ENCODE data around the gene SELENOP.
A peak's percentile ranks its signal among the peaks of the same experiment; 100 is the strongest.
"Not testable (repeated sequence)": the region's sequence is repeated elsewhere in the genome, so short reads cannot be mapped to it uniquely, and the experiment has no call there.

SELENOP gene

DNA sequence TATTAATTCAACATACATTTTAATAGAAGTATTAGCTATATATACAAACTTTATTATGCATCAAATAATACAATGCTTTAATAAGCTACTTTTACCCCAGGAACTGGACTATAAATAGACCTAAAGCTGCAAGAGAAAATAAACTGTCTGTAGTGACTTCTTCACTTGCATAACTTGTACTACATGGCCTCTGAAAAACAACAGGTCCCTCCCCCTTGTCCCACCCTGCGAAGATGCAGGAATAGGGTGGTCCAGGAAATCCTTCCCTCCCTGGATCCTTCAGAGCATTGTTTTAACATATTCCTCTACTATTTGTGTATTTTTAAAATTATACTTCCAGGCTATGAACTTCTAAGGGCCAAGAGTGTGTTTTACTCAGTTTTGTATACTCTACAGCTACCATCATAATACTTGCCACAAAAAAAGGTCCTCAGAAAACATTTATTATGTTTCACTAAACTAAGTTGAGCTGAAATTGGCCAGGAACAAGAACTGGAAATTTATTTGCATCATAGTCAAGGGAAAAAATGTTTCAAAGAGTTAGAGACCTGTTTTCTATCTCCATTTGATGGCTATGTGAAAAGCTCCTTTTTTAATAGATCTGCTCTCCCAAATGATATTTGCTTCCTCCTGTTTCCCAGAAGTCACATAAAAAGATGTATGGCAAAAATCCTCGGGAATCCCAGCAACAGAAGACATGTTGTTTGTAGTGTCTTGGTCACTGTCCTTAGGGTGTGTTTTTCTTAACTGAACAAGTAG lies 15.2 kb upstream of the SELENOP start:
- no peak overlapping the region for H3K4me3 ChIP-seq (ENCODE audit: low read length in 2 of 2)
- H3K9me3 ChIP-seq (ENCODE audit: control insufficient read depth in 2 of 2, low read length in 2 of 2), result no peaks in the 10 kb centered on the region
- no peak overlapping the region for H3K27ac ChIP-seq (ENCODE audit: low read depth in 2 of 2, low read length in 2 of 2)
- no peaks in the 10 kb centered on the region for H3K36me3 ChIP-seq (ENCODE audit: control insufficient read depth in 2 of 2, insufficient read depth in 2 of 2, low read length in 2 of 2)
- H3K4me1 ChIP-seq (ENCODE audit: control insufficient read depth in 2 of 2, insufficient read depth in 2 of 2, low read length in 2 of 2), result peaks cover 0 to 5% of the 10 kb centered on the region in 2 donors
- H3K9ac ChIP-seq (ENCODE audit: low read depth in 1 of 2, low read length in 2 of 2), result no peak overlapping the region
- H3K27me3 ChIP-seq (ENCODE audit: control insufficient read depth in 2 of 2, insufficient read depth in 2 of 2, low read length in 2 of 2), result no peaks in the 10 kb centered on the region

DNA sequence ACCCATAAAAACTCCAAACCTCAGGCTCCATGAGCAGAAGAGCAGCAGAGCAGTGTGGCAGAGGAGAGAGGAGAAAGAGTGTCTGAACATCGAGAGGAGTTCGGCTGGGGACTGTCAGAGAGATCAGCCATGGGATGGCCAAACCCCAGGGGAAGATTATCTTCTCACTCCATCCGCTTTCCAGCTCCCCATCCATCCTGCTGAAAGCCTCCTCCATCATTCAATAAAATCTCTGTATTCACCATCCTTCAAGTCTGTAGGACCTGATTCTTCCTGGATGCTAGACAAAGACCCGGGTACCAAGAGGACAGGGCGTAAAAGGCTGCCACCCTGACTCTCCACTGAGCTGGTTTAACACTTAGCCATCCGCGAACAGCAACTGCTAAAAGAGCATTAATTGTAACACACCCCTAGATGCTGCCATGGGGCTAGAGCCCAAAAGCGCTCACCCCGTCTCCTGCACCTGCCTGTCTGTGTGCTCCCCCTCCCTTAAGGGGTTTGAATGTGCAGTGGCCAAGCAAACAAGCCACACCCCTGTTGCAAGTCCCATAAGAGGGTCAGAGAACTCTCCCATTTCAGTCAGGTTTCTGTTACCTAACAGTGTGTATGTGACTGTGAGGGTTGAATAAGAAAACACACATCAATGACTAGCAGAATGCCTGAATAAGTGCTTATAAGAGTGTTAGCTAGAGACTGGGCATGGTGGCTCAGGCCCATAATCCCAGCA lies 13.9 kb upstream of the SELENOP start:
- H3K36me3 ChIP-seq (ENCODE audit: control insufficient read depth in 2 of 2, insufficient read depth in 2 of 2, low read length in 2 of 2), result no peaks in the 10 kb centered on the region

DNA sequence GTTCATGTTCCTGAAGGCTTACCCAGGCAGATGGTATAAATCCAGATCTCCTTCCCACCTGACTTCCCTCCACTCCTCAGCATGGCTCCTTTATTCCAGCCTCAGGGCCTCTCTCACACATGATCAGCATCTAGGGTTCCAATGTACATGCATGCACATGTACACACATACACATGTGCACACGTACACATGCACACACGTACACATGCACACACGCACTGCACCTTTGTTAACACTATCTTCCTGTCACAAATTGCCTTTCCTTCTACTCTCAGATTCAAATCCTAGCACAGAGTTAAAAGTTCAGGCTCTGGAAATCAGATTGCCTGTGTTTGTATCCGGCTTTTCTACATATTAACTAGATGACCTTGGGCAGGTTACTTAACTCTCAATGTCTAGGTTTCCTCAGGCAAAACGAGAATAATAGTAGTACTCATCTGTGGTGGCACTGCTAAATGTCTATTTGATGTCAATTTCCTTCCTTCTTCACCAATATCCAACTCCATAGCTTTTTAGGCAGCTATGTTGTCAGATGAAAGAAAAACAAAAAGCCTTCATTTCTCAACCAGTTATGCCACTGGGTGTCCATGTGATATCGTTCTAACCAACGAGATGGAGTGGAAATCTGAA lies 12.8 kb upstream of the SELENOP start:
- Histone ChIP-seq H3K27me3 (ENCODE audit: control insufficient read depth in 2 of 2, insufficient read depth in 2 of 2, low read length in 2 of 2) (no peaks in the 10 kb centered on the region), H3K27ac (ENCODE audit: low read depth in 2 of 2, low read length in 2 of 2) (no peak overlapping the region), H3K4me1 (ENCODE audit: control insufficient read depth in 2 of 2, insufficient read depth in 2 of 2, low read length in 2 of 2) (peaks cover 0 to 5% of the 10 kb centered on the region in 2 donors), H3K9ac (ENCODE audit: low read depth in 1 of 2, low read length in 2 of 2) (no peak overlapping the region), H3K4me3 (ENCODE audit: low read length in 2 of 2) (no peak overlapping the region), H3K9me3 (ENCODE audit: control insufficient read depth in 2 of 2, low read length in 2 of 2) (no peaks in the 10 kb centered on the region), H3K36me3 (ENCODE audit: control insufficient read depth in 2 of 2, insufficient read depth in 2 of 2, low read length in 2 of 2) (no peaks in the 10 kb centered on the region)

More for the DNA sequence above, 13.9 kb upstream of the SELENOP start:
- no peaks in the 10 kb centered on the region for H3K9me3 ChIP-seq (ENCODE audit: control insufficient read depth in 2 of 2, low read length in 2 of 2)
- peaks cover 0 to 5% of the 10 kb centered on the region in 2 donors for H3K4me1 ChIP-seq (ENCODE audit: control insufficient read depth in 2 of 2, insufficient read depth in 2 of 2, low read length in 2 of 2)
- H3K27me3 ChIP-seq (ENCODE audit: control insufficient read depth in 2 of 2, insufficient read depth in 2 of 2, low read length in 2 of 2), result no peaks in the 10 kb centered on the region
- H3K9ac ChIP-seq (ENCODE audit: low read depth in 1 of 2, low read length in 2 of 2), result no peak overlapping the region
- H3K4me3 ChIP-seq (ENCODE audit: low read length in 2 of 2), result no peak overlapping the region
- H3K27ac ChIP-seq (ENCODE audit: low read depth in 2 of 2, low read length in 2 of 2), result no peak overlapping the region

DNA sequence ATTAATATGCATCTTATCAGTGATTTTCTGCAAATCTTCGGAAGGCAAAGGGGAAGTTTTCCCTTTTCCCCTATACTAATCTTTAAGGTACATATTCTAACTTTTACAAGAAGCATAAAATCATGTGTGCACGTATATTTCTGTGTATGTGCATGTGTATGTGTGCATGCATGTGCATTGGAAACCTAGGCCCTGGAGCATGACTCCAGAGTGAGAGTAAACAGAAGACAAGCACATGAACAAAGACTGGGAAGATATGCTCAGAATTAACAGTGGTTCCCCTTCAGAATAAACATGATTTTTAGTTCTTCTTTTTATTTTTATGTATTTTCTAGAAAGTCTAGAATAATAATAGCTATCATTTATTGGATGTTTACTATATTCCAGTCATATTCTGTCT lies 10.9 kb upstream of the SELENOP start:
- Histone ChIP-seq H3K9me3 (ENCODE audit: control insufficient read depth in 2 of 2, low read length in 2 of 2) (no peaks in the 10 kb centered on the region), H3K9ac (ENCODE audit: low read depth in 1 of 2, low read length in 2 of 2) (no peak overlapping the region), H3K36me3 (ENCODE audit: control insufficient read depth in 2 of 2, insufficient read depth in 2 of 2, low read length in 2 of 2) (no peaks in the 10 kb centered on the region), H3K27ac (ENCODE audit: low read depth in 2 of 2, low read length in 2 of 2) (no peak overlapping the region), H3K27me3 (ENCODE audit: control insufficient read depth in 2 of 2, insufficient read depth in 2 of 2, low read length in 2 of 2) (no peaks in the 10 kb centered on the region), H3K4me1 (ENCODE audit: control insufficient read depth in 2 of 2, insufficient read depth in 2 of 2, low read length in 2 of 2) (peaks cover 0 to 5% of the 10 kb centered on the region in 2 donors), H3K4me3 (ENCODE audit: low read length in 2 of 2) (no peak overlapping the region)

GRCh38 chr5:42819745-42820144 lies 8.1 kb upstream of the SELENOP start:
- Histone ChIP-seq H3K9me3 (ENCODE audit: control insufficient read depth in 2 of 2, low read length in 2 of 2) (no peaks in the 10 kb centered on the region), H3K4me1 (ENCODE audit: control insufficient read depth in 2 of 2, insufficient read depth in 2 of 2, low read length in 2 of 2) (peaks cover 0 to 5% of the 10 kb centered on the region in 2 donors), H3K27me3 (ENCODE audit: control insufficient read depth in 2 of 2, insufficient read depth in 2 of 2, low read length in 2 of 2) (no peaks in the 10 kb centered on the region), H3K4me3 (ENCODE audit: low read length in 2 of 2) (no peak overlapping the region), H3K36me3 (ENCODE audit: control insufficient read depth in 2 of 2, insufficient read depth in 2 of 2, low read length in 2 of 2) (no peaks in the 10 kb centered on the region), H3K9ac (ENCODE audit: low read depth in 1 of 2, low read length in 2 of 2) (no peak overlapping the region), H3K27ac (ENCODE audit: low read depth in 2 of 2, low read length in 2 of 2) (no peak overlapping the region)

GRCh38 chr5:42816546-42816945 lies 4.9 kb upstream of the SELENOP start:
- not testable (repeated sequence) for H3K9ac ChIP-seq (ENCODE audit: low read depth in 1 of 2, low read length in 2 of 2); H3K4me3 ChIP-seq (ENCODE audit: low read length in 2 of 2); H3K9me3 ChIP-seq (ENCODE audit: control insufficient read depth in 2 of 2, low read length in 2 of 2); H3K27me3 ChIP-seq (ENCODE audit: control insufficient read depth in 2 of 2, insufficient read depth in 2 of 2, low read length in 2 of 2); H3K36me3 ChIP-seq (ENCODE audit: control insufficient read depth in 2 of 2, insufficient read depth in 2 of 2, low read length in 2 of 2); H3K4me1 ChIP-seq (ENCODE audit: control insufficient read depth in 2 of 2, insufficient read depth in 2 of 2, low read length in 2 of 2); H3K27ac ChIP-seq (ENCODE audit: low read depth in 2 of 2, low read length in 2 of 2)

GRCh38 chr5:42813533-42813932 lies 1.8 kb upstream of the SELENOP start:
- H3K9me3 ChIP-seq (ENCODE audit: control insufficient read depth in 2 of 2, low read length in 2 of 2), result no peaks in the 10 kb centered on the region
- no peaks in the 10 kb centered on the region for H3K27me3 ChIP-seq (ENCODE audit: control insufficient read depth in 2 of 2, insufficient read depth in 2 of 2, low read length in 2 of 2)
- no peak overlapping the region for H3K27ac ChIP-seq (ENCODE audit: low read depth in 2 of 2, low read length in 2 of 2)
- H3K4me1 ChIP-seq (ENCODE audit: control insufficient read depth in 2 of 2, insufficient read depth in 2 of 2, low read length in 2 of 2), result peaks cover 0 to 9% of the 10 kb centered on the region in 2 donors
- no peak overlapping the region for H3K9ac ChIP-seq (ENCODE audit: low read depth in 1 of 2, low read length in 2 of 2)
- no peaks in the 10 kb centered on the region for H3K36me3 ChIP-seq (ENCODE audit: control insufficient read depth in 2 of 2, insufficient read depth in 2 of 2, low read length in 2 of 2)
- H3K4me3 ChIP-seq (ENCODE audit: low read length in 2 of 2), result no peak overlapping the region

DNA sequence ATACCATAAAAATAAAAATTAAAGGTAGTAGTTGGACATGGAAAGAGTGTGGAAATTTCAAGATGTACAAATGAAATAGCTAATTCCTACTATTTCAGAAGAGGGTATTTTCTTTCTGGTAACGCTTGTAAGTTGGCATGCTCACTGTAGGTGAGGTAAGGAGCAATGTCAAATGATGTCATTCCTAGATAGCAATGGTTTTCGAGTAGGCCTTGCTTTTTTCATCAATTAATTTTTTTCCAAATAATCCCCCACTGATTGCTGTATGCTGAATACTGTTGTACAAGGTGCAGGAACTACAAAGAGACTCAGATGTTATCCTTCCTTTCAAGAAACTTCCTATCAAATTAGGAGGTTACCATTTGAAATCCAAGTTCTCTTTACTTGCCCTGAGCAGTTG lies 928 bp upstream of the SELENOP start:
- no peaks in the 10 kb centered on the region for H3K36me3 ChIP-seq (ENCODE audit: control insufficient read depth in 2 of 2, insufficient read depth in 2 of 2, low read length in 2 of 2)
- no peak overlapping the region for H3K9ac ChIP-seq (ENCODE audit: low read depth in 1 of 2, low read length in 2 of 2)
- peak overlapping the region; percentile 71 to 88 for H3K27ac ChIP-seq (ENCODE audit: low read depth in 2 of 2, low read length in 2 of 2)
- no peaks in the 10 kb centered on the region for H3K27me3 ChIP-seq (ENCODE audit: control insufficient read depth in 2 of 2, insufficient read depth in 2 of 2, low read length in 2 of 2)
- H3K9me3 ChIP-seq (ENCODE audit: control insufficient read depth in 2 of 2, low read length in 2 of 2), result no peaks in the 10 kb centered on the region
- peaks cover 0 to 9% of the 10 kb centered on the region in 2 donors for H3K4me1 ChIP-seq (ENCODE audit: control insufficient read depth in 2 of 2, insufficient read depth in 2 of 2, low read length in 2 of 2)
- no peak overlapping the region for H3K4me3 ChIP-seq (ENCODE audit: low read length in 2 of 2)

DNA sequence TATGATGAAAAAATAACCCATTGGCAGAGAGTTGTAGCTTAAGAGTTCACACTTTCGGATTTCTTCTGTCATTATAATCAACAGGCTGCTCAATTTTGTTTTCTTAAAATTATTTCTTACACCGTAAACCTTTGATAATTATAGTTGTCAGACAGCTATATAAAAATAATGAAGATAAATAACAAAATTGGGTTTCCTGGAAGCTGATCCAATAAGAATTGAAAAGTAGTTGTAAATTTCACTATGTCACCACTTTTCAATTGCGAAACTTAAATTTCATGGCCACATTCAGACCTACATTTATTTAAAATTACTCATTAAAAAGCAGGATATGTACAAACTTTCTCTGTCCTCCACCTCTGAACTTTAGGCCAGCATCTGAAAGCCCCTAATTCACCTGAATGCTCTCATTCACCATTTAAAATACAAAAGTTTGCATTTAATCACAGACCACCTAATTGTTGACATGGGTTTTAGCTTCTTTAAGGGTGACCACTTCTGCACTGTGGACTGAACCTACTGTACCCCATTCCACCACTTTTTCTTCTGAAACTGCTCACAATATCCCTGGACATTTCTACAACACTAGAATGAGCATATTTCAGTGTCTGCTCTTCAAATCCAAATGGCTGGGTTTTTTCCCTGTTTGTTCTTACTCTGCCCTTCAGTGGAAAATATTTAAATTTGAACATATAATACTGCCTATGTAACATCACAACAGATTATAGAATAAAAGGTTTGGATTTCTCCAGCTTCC lies 680 bp downstream of the SELENOP start:
- Histone ChIP-seq H3K27me3 (ENCODE audit: control insufficient read depth in 2 of 2, insufficient read depth in 2 of 2, low read length in 2 of 2) (no peaks in the 10 kb centered on the region), H3K9me3 (ENCODE audit: control insufficient read depth in 2 of 2, low read length in 2 of 2) (no peaks in the 10 kb centered on the region), H3K27ac (ENCODE audit: low read depth in 2 of 2, low read length in 2 of 2) (peak overlapping the region; percentile 71 to 88), H3K4me1 (ENCODE audit: control insufficient read depth in 2 of 2, insufficient read depth in 2 of 2, low read length in 2 of 2) (peaks cover 0 to 9% of the 10 kb centered on the region in 2 donors), H3K36me3 (ENCODE audit: control insufficient read depth in 2 of 2, insufficient read depth in 2 of 2, low read length in 2 of 2) (peaks cover 5 to 9% of the 10 kb centered on the region in 2 donors), H3K4me3 (ENCODE audit: low read length in 2 of 2) (peak overlapping the region; percentile 75 to 92), H3K9ac (ENCODE audit: low read depth in 1 of 2, low read length in 2 of 2) (peak overlapping the region; percentile 72 to 85)
